ENCODE measurements around the gene HSD11B1.

- TF ChIP-seq CTCF (IDR thresholded peaks at IDR 0.05) (no peak), POLR2A (IDR thresholded peaks at IDR 0.05) (no peak)
Observed at GRCh38 chr1:209667103-209667502, 37.5 kb upstream of the HSD11B1 start.

Data from Peyer's patch (tissue), 4 donors.